ENCODE data around the gene PIGR.
A peak's percentile ranks its signal among the peaks of the same experiment; 100 is the strongest.

Gene PIGR

DNA sequence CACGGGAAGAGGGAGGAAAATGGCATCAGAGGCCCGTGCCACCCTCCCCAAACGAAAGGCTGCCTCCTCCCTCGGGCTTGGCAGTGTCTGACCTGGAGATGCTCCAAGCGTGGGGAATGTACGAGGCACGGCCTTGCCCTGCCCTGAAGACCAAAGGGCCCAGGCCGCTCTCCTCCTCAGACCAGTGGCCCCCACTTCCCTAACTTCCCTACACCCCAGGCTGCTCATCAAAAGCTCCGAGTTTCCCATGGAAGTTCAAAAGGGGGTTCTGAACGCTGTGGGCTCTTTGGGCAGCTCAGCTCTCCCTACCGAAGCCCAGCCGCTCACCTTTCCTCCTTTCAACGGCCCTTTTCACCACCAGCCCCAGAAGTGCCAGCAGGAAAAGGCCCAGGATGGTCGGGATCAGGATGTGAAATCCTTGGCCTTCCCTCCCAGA lies 36.4 kb downstream of the PIGR start:
- no peak for DNase-seq (ENCODE audit: low read depth in 2 of 2)

DNA sequence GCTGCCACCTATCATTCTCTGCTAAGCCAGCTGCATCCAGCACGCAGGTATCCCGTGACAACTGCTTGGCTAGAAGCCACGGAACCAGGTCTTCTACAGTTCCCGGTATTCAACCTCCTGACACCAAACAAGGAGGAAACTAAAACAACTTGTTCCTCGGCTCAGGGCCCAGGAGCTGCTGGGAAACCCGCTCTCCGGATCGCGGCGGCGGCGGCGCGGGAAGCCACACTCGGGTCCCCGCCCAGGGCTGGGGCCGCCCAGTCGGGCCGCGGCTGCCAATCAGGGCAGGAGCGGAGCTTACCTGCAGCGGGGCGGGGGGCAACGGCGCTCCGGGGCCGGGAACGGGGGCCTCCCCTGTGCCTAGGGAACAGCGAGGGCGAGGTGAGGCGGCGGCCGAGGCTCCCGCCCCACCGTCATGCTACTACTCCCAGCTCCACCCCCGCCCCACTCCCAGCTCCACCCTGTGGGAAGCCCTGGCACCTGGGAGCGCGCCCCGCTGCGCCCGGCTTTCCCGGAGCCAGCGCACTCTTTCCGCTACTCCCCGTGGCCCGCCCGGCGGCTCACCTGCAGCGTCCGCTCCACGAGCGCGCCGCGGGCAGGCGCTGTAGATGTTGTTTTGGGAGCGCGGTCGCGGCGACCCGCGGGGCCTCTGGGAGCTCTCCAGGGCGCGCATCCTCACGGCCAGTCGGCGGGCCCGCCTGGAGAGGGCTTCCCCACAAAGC lies 36.9 kb downstream of the PIGR start:
- DNase-seq (ENCODE audit: low read depth in 2 of 2): no peak

DNA sequence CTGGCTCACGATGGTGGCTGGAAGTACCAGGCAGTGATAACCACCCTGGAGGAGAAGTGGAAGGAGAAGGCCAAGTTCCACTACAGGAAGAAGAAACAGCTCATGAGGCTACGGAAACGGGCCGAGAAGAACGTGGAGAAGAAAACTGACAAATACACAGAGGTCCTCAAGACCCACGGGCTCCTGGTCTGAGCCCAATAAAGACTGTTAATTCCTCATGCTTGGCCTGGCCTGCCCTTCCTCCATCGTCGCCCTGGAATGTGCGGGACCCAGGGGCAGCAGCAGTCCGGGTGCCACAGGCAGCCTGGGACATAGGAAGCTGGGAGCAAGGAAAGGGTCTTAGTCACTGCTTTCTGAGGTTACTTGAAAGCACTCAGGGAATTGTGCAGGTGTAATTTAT lies 38.2 kb downstream of the PIGR start:
- no peak for DNase-seq (ENCODE audit: low read depth in 2 of 2)

DNA sequence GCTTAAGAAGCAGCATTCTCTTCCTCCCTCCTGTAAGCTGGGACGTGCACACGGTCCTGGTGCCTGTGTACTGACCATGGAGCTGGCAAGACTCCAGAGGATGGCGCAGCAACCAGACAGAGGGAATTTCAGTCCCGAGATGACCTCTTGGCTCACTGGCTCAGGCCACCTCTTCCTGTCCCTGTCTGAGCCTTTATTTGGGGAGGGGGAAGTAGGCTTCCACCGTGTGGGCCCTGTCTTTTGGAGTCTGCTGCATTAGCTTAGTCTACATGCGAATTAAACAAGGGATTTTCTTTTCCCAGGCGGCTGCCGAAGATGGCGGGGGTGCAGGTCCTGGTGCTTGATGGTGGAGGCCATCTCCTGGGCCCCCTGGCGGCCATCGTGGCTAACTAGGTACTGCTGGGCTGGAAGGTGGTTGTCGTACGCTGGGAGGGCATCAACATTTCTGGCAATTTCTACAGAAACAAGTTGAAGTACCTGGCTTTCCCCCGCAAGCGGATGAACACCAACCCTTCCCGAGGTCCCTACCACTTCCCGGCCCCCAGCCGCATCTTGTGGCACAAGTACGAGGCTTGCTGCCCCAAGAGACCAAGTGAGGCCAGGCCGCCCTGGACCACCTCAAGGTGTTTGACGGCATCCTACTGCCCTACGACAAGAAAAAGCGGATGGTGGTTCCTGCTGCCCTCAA lies 38.8 kb downstream of the PIGR start:
- no peak for DNase-seq (ENCODE audit: low read depth in 2 of 2)

- DNase-seq (ENCODE audit: low read depth in 2 of 2): peak; percentile 91
Observed at GRCh38 chr1:206905295-206906164, 40.7 kb downstream of the PIGR start.

- DNase-seq (ENCODE audit: low read depth in 2 of 2): no peak
Observed at GRCh38 chr1:206904423-206905142, 41.7 kb downstream of the PIGR start.

DNA sequence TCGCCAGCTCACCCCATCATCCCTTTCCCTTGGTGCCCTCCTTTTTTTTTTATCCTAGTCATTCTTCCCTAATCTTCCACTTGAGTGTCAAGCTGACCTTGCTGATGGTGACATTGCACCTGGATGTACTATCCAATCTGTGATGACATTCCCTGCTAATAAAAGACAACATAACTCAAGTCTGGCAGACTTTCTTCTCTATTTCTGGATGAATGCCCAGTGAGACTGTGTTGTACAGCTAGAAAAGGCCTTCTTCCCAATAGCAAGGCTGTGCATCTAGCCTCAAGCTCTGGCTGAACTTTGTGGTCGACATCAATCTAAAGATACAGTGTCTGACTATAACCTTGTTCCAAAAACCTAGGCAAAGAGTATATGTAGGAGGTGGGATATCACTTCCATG lies 42.6 kb downstream of the PIGR start:
- DNase-seq (ENCODE audit: low read depth in 2 of 2): no peak

- DNase-seq (ENCODE audit: low read depth in 2 of 2): no peak
Observed at GRCh38 chr1:206902702-206903101, 43.6 kb downstream of the PIGR start.

GRCh38 chr1:206901944-206902343 lies 44.3 kb downstream of the PIGR start:
- DNase-seq (ENCODE audit: low read depth in 2 of 2): no peak

DNA sequence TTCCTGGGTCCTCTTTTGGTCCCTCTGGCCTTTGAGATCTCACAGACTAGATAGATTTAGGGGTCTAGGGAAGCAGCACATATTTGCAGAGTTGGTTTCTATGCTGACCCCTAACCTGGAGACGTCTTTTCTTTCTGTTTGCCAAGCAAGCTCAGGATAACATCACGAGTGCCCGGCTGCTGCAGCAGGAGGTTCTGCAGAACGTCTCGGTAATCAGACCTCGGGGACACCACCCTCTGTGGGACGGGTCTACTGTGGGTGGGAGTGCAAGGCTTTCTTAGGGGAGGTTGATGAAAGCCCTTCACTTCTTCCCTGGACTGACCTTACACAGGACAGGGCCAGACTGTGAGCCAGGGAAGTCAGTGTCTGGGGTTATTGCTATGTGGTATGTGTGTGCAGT lies 46.1 kb downstream of the PIGR start:
- no peak for DNase-seq (ENCODE audit: low read depth in 2 of 2)

- no peak for DNase-seq (ENCODE audit: low read depth in 2 of 2)
Observed at GRCh38 chr1:206899717-206900116, 46.5 kb downstream of the PIGR start.

GRCh38 chr1:206898915-206899431 lies 47.3 kb downstream of the PIGR start:
- DNase-seq (ENCODE audit: low read depth in 2 of 2): no peak

GRCh38 chr1:206898089-206898914 lies 48.0 kb downstream of the PIGR start:
- no peak for DNase-seq (ENCODE audit: low read depth in 2 of 2)

GRCh38 chr1:206897175-206897574 lies 49.1 kb downstream of the PIGR start, which contains the start of gene IL24:
Gene IL24 (plus strand): TSS chr1:206897443. CDS start chr1:206897833, 390 bp downstream.
- no peak for DNase-seq (ENCODE audit: low read depth in 2 of 2)

- DNase-seq (ENCODE audit: low read depth in 2 of 2): no peak
Observed at GRCh38 chr1:206896261-206896660, 50.0 kb downstream of the PIGR start.

GRCh38 chr1:206895837-206896242 lies 50.4 kb downstream of the PIGR start:
- DNase-seq (ENCODE audit: low read depth in 2 of 2): no peak

DNA sequence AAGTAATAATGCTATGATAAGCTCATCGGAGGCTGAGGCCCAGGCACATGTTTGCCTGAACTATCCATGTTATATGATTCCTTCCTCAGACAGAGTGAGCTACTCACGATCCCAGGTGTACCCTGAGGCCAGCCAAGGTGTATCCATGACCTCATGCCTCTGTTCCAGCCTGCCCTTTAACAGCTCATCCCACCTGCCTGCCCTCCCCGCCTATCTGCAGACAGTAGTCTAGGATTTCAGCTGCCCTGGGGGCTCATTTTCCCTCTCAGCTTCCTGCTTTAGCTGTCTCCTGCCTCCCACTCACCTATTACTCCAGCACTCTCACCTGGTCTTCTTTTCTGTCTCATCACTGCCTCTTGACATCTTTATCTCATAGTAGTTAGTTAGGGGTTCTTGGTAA lies 50.9 kb downstream of the PIGR start:
- no peak for DNase-seq (ENCODE audit: low read depth in 2 of 2)

DNA sequence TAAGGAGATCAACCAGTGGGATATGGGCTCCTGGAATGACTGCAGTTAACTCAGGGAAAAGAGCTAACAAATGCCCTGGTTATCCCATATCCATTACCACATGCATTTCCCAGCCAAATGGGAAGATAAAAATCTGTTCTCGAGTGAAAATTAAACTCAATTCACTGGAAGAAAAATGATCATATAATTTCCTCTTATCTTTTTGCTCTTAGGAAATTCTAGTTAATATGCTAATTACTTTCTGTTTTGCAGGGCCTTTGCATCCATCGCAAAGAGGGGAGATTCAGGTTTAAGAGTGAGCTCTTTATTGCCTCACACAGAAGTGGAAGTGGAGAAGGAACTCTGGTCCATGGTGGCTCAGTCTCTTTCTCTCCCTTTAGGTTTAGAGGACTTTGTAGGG lies 52.9 kb downstream of the PIGR start:
- DNase-seq (ENCODE audit: low read depth in 2 of 2): no peak

DNA sequence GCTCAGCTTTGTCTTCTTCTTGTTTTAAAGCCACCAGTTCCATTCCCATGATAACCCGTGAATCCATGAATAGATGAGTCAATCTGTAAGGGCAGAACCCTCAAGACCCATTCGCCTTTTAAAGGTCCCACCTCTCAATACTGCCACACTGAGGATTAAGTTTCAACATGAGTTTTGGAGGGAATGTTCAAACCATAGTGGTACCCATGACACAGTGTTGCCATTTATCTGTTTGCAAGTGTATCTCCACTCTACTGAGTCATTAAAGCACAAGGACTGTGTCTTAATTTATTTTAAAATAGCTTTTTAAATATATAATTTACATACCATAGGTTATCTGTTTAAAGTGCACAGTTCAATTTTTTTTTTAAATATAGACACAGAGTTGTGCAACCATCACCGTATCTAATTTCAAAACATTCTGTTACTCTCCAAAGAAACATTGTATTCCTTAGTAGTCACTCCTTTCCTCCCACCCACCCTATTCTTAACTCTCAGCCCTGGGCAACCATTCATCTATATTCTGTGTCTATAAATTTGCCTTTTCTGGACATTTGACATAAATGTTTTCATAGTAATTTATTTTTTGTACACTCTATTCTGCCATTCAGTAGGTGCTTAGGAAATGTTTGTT lies 53.8 kb downstream of the PIGR start:
- no peak for DNase-seq (ENCODE audit: low read depth in 2 of 2)

GRCh38 chr1:206891412-206891811 lies 54.9 kb downstream of the PIGR start:
- no peak for DNase-seq (ENCODE audit: low read depth in 2 of 2)
